NCI-H345 treated with DMSO at 0.1 percent for 48 hours (cell line): ENCODE data around the gene KLHL7.

Experiments
- DNase-seq: peaks from one replicate; lab custom pipeline; 2025; ENCODE audit not compliant: unreplicated experiment; lab: John Stamatoyannopoulos, UW

KLHL7 gene

DNA sequence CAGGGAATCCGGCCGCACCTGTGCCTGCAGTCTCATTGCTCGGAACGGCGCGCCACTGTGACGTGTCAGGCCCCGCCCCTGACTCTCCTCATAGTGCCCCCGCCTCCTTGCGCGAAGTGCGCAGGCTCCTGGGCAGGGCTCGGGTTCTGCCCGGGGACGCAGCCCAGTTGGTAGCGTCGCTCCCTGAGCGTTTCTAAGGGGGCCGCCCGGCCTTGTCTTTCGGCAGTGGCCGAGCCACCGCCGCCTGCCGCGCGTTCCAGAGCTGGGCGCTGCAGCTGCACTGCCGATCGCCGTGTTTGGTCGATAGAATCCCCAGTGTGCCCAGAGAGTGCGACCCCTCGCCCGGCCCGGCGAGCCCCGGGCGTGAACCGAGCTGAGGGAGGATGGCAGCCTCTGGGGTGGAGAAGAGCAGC is at the start of gene KLHL7:
TSS of gene KLHL7 (plus strand) at position 142 of the 413 bp plus-strand sequence. CDS start at position 384, 242 bp downstream.
- peak; percentile 84 for DNase-seq

- DNase-seq = no peak
These were observed 47.0 kb upstream of the KLHL7 start for GRCh38 chr7:23058408-23059096.

DNA sequence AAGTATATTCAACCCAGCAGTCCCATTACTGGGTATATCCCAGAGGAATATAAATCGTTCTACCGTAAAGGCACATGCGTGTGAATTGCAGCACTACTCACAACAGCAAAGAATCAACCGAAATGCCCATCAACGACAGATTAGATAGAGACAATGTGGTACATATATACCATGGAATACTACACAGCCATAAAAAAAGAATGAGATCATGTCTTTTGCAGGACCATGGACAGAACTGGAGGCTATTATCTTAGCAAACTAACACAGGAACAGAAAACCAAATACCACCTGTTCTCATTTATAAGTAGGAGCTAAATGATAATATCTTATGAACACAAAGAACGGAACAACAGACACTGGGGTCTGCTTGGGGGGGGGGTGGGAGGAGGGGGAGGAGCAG is 44.3 kb upstream of the KLHL7 start:
- DNase-seq = no peak

DNA sequence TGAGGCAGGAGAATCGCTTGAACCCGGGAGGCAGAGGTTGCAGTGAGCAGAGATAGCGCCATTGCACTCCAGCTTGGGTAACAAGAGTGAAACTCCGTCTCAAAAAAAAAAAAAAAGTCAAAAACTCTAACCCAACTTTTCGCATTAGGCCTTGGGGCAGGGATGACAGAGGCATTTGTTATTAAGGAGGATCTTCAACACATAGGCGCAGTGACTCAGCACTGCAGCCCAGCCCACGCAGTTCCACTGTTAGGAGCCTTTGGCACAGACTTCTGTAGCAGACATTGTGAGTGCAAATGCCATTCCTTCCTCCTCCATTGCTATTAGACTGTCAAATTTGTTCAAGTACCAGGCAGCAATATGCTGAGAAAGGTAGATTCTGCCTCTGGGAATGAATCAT is 43.1 kb upstream of the KLHL7 start:
- no peak for DNase-seq

- no peak for DNase-seq
These were observed 39.6 kb upstream of the KLHL7 start for GRCh38 chr7:23065974-23066373.

DNA sequence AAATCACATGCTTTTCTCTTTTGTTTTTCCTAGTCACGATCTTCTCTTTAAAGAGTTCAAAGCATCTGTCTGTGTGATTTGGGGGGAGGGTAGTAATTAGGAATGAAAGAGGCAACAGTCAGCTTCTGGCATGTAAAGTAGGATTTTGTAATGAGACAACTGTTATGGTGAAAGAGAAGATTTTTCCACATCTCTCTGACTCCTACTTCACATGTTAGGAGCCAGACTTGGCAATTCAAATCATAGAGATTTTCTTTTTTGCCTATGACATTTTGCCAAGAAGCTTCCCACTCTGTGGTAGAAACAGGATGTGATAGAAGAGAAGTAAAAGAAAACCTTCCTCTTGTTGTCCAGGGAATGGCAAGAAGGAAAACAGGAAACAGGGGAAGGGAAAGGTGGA is 38.3 kb upstream of the KLHL7 start:
- no peak for DNase-seq

DNA sequence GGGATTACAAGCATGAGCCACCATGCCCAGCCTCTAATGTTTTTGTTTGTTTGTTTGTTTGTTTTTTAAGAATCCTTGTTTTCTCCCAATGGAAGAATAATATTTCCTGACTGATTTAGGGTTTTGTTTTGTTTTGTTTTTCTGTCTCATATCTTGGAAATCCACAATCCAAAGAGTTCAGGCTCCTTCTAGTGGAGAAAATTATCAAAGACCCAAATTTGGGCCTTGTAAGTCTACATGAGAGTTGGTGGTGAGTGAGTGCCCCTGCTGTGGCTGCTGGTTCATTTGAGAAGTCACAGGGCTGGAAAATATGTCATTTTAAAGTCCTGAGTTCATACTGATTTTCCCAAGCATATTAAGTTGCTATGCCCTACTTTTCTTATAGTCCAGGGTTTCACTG is 33.5 kb upstream of the KLHL7 start:
- no peak for DNase-seq

GRCh38 chr7:23072922-23073321 is 32.7 kb upstream of the KLHL7 start:
- DNase-seq = no peak

GRCh38 chr7:23074443-23075261 is 30.9 kb upstream of the KLHL7 start:
- peak; percentile 78 for DNase-seq

- DNase-seq = no peak
These were observed 30.0 kb upstream of the KLHL7 start for GRCh38 chr7:23075571-23075970.

GRCh38 chr7:23076772-23077171 is 28.8 kb upstream of the KLHL7 start:
- no peak for DNase-seq

DNA sequence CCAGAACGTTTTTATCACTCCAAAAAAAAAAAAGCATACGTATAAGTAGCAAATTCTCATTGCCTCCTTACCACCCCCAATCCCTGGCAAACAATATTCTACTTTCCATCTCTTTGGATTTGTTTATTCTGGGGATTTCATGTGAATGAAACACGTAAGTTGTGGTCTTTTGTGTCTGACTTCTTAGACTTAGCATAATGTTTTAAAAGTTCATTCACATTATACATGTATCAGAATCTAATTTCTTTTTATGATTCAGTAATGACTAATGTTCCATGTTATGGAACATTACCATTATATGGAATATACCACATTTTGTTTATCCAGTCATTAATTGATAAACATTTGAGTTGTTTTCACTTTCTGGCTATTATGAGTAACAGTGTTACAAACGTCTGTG is 12.5 kb upstream of the KLHL7 start:
- DNase-seq = no peak

DNA sequence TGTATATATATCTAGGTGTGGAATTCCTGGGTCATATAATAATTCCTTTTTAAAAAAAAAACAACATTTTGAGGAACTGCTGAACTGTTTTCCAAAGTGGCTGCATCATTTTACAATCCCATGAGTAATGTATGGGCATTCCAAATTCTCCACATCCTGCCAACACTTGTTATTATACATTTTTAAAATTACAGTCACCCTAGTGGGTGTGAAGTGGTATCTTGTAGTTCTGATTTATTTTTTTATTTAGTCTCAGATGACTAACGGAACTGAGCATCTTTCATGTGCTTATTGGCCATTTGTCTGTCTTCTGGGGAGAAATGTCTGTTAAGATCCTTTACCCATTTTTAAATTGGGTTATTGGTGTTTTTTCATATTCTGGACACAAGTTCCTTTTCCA is 12.0 kb upstream of the KLHL7 start:
- no peak for DNase-seq

DNA sequence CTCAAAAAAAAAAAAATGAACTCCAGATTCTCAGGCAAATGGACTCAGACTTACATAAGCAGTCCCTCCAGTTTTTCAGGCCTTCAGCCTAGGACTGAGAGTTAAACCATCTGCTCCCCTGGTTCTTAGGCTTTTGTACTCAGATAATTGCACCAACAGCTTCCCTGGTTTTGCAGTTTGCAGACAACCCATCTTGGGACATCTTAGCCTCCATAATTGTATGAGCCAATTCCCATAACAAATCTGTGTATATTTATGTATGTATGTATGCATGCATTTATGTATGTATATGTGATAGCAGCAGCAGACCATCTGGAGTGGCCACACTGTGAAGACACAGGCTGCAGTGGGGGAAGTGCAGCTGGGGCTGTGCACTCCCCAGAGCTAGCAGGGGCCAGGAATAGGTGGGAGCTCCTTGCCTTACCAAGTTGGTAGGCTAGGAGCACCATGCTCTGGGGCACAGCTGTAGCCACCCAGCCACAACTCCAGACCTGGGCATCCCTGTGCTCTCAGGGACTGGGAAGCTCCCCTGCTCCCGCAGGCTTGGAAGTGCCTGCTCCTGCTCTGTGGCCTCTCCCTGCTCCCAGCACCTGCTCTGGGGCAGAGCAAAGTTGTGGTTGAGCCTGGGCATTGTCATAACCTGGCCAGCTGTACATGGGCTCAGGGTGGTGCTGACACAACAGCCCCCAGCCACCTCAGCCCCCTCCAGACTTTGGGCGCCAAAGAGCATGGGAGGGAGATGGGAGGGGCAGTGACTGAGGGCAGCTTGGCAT is 8.9 kb upstream of the KLHL7 start:
- no peak for DNase-seq

DNA sequence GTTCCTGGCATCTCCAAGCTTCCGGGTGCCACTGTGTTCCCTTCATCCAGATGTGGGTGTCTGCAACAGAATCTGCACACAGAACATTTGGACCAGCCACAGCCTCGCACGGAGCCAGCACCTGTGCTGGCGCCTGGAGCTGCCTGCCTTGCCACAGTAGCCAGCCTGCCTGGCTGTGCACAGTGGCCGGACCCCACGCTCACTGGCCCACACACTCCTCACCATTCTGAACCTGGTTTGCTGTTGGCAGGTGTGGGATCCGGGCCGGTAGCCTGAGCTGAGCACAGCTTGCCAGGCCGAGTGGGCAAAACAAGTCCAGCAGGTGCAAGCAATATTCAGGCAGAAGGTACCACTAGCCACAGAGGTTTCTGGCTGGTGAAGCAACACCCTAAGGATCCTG is 7.6 kb upstream of the KLHL7 start:
- DNase-seq = no peak

GRCh38 chr7:23098460-23098859 is 7.1 kb upstream of the KLHL7 start:
- peak; percentile 11 for DNase-seq

- no peak for DNase-seq
These were observed 4.9 kb upstream of the KLHL7 start for GRCh38 chr7:23100697-23101096.

GRCh38 chr7:23105086-23105643 is 420 bp upstream of the KLHL7 start:
- DNase-seq = peak; percentile 30

DNA sequence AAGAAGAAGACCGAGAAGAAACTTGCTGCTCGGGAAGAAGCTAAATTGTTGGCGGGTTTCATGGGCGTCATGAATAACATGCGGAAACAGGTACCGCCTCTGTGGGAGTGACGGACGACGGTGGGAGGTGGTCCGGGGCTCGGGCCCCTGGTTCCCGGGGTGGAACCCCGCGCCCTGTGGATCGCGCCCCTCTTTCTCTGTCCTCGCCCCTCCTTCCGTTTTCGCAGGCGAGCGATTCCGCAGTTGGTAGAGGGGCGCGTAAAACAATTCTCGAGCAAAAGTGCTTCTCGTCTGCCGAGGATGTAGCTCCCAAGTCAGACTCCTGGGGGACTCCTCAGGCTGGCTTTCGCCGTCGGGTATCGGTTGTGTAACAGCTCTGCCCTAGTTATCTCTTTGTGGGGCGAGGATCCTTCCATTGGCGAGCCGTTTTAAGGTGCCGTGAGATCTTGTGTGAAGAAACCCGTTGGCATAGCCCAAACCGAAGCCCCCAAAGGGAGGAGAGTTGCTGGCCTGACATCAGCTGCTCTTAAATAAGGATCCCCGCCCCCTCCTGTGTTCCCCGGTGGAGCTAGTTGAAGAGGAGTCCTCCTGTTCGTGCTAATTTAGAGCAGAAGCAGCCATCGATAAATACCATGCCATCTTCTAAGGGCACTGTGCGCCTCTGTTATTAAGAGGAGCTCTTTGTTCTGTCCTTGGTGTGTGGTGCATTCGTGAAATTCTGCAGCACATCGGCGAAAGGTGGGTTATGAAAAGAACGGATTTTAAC is 655 bp downstream of the KLHL7 start:
- DNase-seq = peak; percentile 38

DNA sequence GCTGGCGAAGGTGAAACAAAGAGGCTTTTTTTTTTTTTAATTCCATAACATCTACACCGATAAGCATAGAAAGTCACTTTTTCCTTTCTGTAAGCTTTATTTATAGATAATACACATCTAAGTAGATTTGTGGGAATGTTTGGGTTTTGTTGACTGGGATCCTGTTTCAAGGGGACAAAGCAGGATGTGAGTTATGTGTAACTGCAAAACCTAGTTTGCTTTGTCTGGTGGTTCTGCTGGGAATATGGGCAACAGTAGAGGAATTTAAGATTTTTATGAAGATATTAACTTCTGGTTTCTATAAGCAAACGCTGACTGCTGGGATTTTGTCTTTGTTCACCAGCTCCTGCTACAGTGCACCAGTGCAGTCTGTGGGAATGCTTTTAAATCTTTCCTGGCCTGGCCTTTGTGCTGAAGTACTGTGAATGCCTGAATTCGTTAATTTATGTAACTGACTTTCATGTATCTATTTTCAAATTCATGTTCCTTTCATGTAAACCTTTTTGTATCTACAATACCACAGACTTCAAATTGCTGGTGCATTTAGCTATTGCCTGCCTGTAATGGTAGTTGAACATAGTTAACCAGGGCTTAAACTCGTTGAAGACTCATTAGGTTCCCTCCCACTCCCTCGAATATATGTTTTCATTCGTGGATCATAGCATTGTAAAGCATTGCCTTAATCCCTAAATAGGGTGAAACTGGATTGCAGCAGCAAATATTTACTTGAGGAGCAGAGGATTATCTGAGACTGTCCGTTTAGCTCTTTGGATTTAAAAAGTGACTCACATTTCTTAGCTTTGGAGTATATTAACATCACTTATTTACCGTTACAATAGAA is 1.5 kb downstream of the KLHL7 start:
- DNase-seq = peak; percentile 8
